ENCODE data around the gene PRDM2.
A peak's percentile ranks its signal among the peaks of the same experiment; 100 is the strongest.

PRDM2 gene

GRCh38 chr1:13824626-13825025 is 124.6 kb downstream of the PRDM2 start:
- TF ChIP-seq, protein P1, sequence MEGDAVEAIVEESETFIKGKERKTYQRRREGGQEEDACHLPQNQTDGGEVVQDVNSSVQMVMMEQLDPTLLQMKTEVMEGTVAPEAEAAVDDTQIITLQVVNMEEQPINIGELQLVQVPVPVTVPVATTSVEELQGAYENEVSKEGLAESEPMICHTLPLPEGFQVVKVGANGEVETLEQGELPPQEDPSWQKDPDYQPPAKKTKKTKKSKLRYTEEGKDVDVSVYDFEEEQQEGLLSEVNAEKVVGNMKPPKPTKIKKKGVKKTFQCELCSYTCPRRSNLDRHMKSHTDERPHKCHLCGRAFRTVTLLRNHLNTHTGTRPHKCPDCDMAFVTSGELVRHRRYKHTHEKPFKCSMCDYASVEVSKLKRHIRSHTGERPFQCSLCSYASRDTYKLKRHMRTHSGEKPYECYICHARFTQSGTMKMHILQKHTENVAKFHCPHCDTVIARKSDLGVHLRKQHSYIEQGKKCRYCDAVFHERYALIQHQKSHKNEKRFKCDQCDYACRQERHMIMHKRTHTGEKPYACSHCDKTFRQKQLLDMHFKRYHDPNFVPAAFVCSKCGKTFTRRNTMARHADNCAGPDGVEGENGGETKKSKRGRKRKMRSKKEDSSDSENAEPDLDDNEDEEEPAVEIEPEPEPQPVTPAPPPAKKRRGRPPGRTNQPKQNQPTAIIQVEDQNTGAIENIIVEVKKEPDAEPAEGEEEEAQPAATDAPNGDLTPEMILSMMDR (IDR thresholded peaks at IDR 0.05; ENCODE audit: control insufficient read depth, extremely low read depth, insufficient read depth) = no peak
- DNase-seq (ENCODE audit: low read depth) = no peak
- H3K4me3 ChIP-seq (ENCODE audit: low read depth, low read length) = no peak overlapping the region

DNA sequence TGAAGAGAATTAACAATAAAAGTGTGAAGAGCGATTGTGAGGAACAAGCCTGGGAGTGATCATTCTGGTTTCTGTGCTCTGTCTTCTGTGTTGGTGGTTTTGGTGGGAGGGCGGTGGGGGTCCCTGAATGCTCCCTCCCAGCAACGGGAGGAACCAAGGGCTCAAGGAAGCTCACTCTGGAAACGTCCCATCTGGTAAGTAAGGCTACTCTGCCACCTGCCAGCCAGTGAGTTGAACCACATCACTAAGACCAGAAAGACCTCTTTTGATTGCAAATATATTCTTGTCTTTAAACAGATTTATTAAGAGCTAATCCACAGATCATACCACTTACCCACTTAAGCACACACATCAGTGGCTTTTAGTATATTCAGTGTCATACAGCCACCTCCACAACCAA is 125.0 kb downstream of the PRDM2 start:
- TF ChIP-seq, protein P1 (IDR thresholded peaks at IDR 0.05; ENCODE audit: control insufficient read depth, extremely low read depth, insufficient read depth) = peak; percentile 39; the same call in 1 of the 2 replicates
- no peak for DNase-seq (ENCODE audit: low read depth)
- no peak overlapping the region for H3K4me3 ChIP-seq (ENCODE audit: low read depth, low read length)

DNA sequence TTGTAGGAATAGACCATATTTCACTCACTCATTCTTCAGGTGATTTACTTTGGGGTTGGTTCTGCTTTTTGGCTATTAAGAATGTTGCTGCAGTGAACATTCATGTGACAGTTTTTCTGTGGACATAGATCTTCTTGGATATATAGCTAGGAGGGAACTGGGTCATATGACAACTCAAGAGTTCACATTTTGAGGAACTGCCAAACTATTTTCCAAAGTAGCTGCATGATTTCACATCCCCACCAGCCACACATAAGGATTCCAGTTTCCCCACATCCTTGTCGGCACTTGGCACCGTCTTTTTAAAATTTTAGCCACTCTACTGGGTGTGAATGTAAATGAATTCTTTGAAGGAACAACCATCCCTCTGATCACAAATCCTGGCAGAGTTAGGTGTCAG is 126.0 kb downstream of the PRDM2 start:
- TF ChIP-seq, protein P1 (IDR thresholded peaks at IDR 0.05; ENCODE audit: control insufficient read depth, extremely low read depth, insufficient read depth) = no peak
- no peak overlapping the region for H3K4me3 ChIP-seq (ENCODE audit: low read depth, low read length)
- DNase-seq (ENCODE audit: low read depth) = no peak

GRCh38 chr1:13826591-13826990 is 126.6 kb downstream of the PRDM2 start:
- no peak overlapping the region for H3K4me3 ChIP-seq (ENCODE audit: low read depth, low read length)
- TF ChIP-seq, protein P1 (IDR thresholded peaks at IDR 0.05; ENCODE audit: control insufficient read depth, extremely low read depth, insufficient read depth) = no peak
- no peak for DNase-seq (ENCODE audit: low read depth)

DNA sequence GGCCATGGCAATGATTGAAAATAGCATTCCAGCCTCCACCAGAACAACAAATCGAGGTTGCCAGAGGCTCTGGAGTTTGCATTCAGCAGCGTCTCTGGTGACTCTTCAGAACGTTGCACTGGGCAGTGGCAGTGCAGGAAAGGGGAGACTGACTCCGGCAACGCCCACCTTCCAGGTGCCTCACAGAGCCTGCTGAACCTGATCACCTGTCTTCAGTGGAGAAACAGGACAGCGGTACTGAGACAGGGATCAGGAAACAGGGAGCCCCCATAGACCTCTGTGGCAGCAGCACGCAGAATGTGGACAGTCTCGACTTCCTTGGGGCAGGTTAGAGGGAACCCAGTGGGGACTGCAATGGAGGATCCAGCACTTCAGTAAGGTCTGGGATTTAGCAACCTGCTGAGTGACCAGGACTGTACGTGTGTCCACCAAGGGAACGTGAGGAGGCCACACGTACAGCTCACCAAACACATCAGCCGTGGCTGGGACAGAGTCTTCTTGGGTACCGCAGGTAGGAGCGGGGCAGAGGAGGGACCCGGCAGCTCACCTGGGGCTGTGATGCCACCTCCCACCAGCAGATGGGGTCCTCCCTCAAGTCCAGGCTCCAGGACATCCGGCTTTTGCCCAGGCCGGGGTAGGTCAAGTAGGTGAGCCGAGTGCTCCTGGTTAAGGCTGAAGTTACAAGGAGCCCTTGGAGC is 128.6 kb downstream of the PRDM2 start:
- DNase-seq (ENCODE audit: low read depth) = no peak
- TF ChIP-seq, protein P1 (IDR thresholded peaks at IDR 0.05; ENCODE audit: control insufficient read depth, extremely low read depth, insufficient read depth) = peak; percentile 80
- H3K4me3 ChIP-seq (ENCODE audit: low read depth, low read length) = peak overlapping the region; percentile 40

DNA sequence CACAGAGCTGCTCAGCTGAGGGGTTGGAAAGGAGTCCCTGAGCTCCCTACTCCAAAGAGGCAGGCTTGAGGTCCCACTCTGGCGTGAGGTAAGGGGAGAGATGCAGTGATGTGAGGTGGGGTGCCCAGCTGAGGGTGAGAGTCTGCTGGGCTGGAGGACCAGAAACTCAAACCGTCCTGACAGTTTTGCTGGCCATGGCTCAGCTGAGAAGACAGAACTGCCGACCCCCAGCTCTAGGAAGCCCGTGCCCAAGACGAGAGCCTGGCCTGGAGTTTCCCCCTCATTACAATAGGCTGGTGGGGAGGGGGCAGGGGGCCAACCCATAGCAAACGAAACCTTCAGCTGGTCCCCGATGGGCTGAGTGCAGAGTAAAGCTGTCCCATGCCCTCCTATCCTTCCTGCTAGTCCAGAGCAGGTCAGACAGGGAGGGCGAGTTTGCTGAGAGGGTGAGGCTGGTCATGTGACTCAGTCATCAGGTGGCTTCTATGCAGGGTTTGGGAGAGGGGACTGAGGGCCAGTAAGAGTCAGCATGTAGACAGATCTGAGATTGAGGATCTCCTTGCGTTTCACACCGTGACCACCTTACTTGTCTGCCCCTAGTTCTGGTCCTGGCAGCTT is 129.3 kb downstream of the PRDM2 start:
- TF ChIP-seq, protein P1 (IDR thresholded peaks at IDR 0.05; ENCODE audit: control insufficient read depth, extremely low read depth, insufficient read depth) = no peak
- DNase-seq (ENCODE audit: low read depth) = no peak
- H3K4me3 ChIP-seq (ENCODE audit: low read depth, low read length) = peak overlapping the region; percentile 40
